OCI-LY1 (cell line): ENCODE measurements around the gene MRPL43.

ENCODE experiments used
- H2AFZ ChIP-seq: fragments of 200-600 bp; sonication (generic), shearing (Covaris generic); 2 replicates; pipeline ENCODE4 v1.6.0; 2014; ENCODE audit warnings: antibody characterized with exemption, mild to moderate bottlenecking, low read length
- H3F3A ChIP-seq: fragments of 200-600 bp; sonication (generic), shearing (Covaris generic); 2 replicates; pipeline ENCODE4 v1.6.0; 2014; ENCODE audit warnings: mild to moderate bottlenecking, antibody characterized with exemption, low read length, moderate library complexity; ENCODE audit not compliant: insufficient read depth
- H3K27ac ChIP-seq: fragments of 200-600 bp; sonication (generic); 2 replicates; pipeline ENCODE4 v1.5.1; 2014; ENCODE audit warnings: low read length, mixed run types, mild to moderate bottlenecking, low read depth; ENCODE audit not compliant: poor library complexity, severe bottlenecking
- H3K27me3 ChIP-seq: fragments of 200-600 bp; sonication (generic); 2 replicates; pipeline ENCODE4 v1.6.0; 2014; ENCODE audit warnings: antibody characterized with exemption, mild to moderate bottlenecking, low read length, moderate library complexity; ENCODE audit not compliant: insufficient read depth
- H3K36me3 ChIP-seq: fragments of 200-600 bp; sonication (generic); 2 replicates; pipeline ENCODE4 v1.6.1; 2014; ENCODE audit warnings: mild to moderate bottlenecking, antibody characterized with exemption, low read length, moderate library complexity, mixed read lengths; ENCODE audit not compliant: insufficient read depth
- H3K4me1 ChIP-seq: fragments of 200-600 bp; sonication (generic); 2 replicates; pipeline ENCODE4 v1.5.1; 2014; ENCODE audit warnings: mild to moderate bottlenecking, low read length, moderate library complexity; ENCODE audit not compliant: insufficient read depth, severe bottlenecking
- H3K4me2 ChIP-seq: fragments of 200-600 bp; sonication (generic), shearing (Covaris generic); 2 replicates; pipeline ENCODE4 v1.6.1; 2014; ENCODE audit warnings: low read length
- H3K4me3 ChIP-seq: fragments of 200-600 bp; sonication (generic); 2 replicates; pipeline ENCODE4 v1.5.1; 2014; ENCODE audit warnings: low read length, low read depth, mild to moderate bottlenecking, mixed read lengths; ENCODE audit not compliant: poor library complexity, severe bottlenecking
- H3K79me2 ChIP-seq: fragments of 200-600 bp; shearing (Covaris generic); 2 replicates; pipeline ENCODE4 v1.6.1; 2016; ENCODE audit warnings: mixed run types, low read length, mixed read lengths; ENCODE audit not compliant: insufficient read depth
- H3K9ac ChIP-seq: fragments of 200-600 bp; sonication (generic), shearing (Covaris generic); 2 replicates; pipeline ENCODE4 v1.6.1; 2014; ENCODE audit warnings: mild to moderate bottlenecking, low read length, mixed read lengths
- H3K9me2 ChIP-seq: fragments of 200-600 bp; sonication (generic), shearing (Covaris generic); 2 replicates; pipeline ENCODE4 v1.6.1; 2014; ENCODE audit warnings: low read depth, mild to moderate bottlenecking, low read length, mixed read lengths
- H3K9me3 ChIP-seq: fragments of 200-600 bp; shearing (Covaris generic); 2 replicates; pipeline ENCODE4 v1.6.1; 2014; ENCODE audit warnings: low read length, mixed read lengths
- H4K20me1 ChIP-seq: fragments of 200-600 bp; sonication (generic), shearing (Covaris generic); 2 replicates; pipeline ENCODE4 v1.6.0; 2016; ENCODE audit warnings: mild to moderate bottlenecking, low read length; ENCODE audit not compliant: insufficient read depth
- CTCF ChIP-seq: fragments of 200-600 bp; sonication (generic), shearing (Covaris generic); IDR thresholded peaks from 2 replicates; pipeline ENCODE4 v1.5.1; 2017; ENCODE audit warnings: mild to moderate bottlenecking, antibody characterized with exemption, low read length, moderate library complexity, mixed read lengths
- EZH2 ChIP-seq: fragments of 200-600 bp; sonication (generic), shearing (Covaris generic); IDR thresholded peaks from 2 replicates; pipeline ENCODE4 v1.8.0; 2017; ENCODE audit warnings: borderline replicate concordance, mixed run types, mild to moderate bottlenecking, antibody characterized with exemption, low read length, moderate library complexity, mixed read lengths

MRPL43 gene

GRCh38 chr10:100998183-100998990 is 11.1 kb upstream of the MRPL43 start:
- Histone ChIP-seq H3K27me3 (no peaks in the 10 kb centered on the region), H2AFZ (no peak overlapping the region), H3K4me3 (peak overlapping the region; percentile 92), H3F3A (no peaks in the 10 kb centered on the region; the same call in 1 of the 2 replicates), H3K9me3 (no peaks in the 10 kb centered on the region), H3K27ac (peak overlapping the region; percentile 97), H3K4me2 (peak overlapping the region; percentile 89), H3K9me2 (no peaks in the 10 kb centered on the region), H4K20me1 (no peaks in the 10 kb centered on the region), H3K79me2 (no peaks in the 10 kb centered on the region), H3K36me3 (peaks cover 13% of the 10 kb centered on the region; the same call in 1 of the 2 replicates), H3K4me1 (peaks cover 18% of the 10 kb centered on the region), H3K9ac (peak overlapping the region; percentile 88)
- TF ChIP-seq CTCF, result no peak
- no peak for TF ChIP-seq EZH2

- no peak for TF ChIP-seq EZH2
- peak; percentile 62 for TF ChIP-seq CTCF
- Histone ChIP-seq H3K9ac (peak overlapping the region; percentile 88), H4K20me1 (no peaks in the 10 kb centered on the region), H3K9me2 (no peaks in the 10 kb centered on the region), H3F3A (no peaks in the 10 kb centered on the region; the same call in 1 of the 2 replicates), H3K27me3 (no peaks in the 10 kb centered on the region), H2AFZ (no peak overlapping the region), H3K36me3 (peaks cover 17% of the 10 kb centered on the region; the same call in 1 of the 2 replicates), H3K9me3 (no peaks in the 10 kb centered on the region), H3K79me2 (no peaks in the 10 kb centered on the region), H3K27ac (peak overlapping the region; percentile 97), H3K4me3 (peak overlapping the region; percentile 92), H3K4me2 (peak overlapping the region; percentile 89), H3K4me1 (peaks cover 18% of the 10 kb centered on the region)
Measured at GRCh38 chr10:100997360-100998182, 10.3 kb upstream of the MRPL43 start.

- Histone ChIP-seq H3K79me2 (no peaks in the 10 kb centered on the region), H3K4me2 (peak overlapping the region; percentile 89), H3F3A (no peaks in the 10 kb centered on the region; the same call in 1 of the 2 replicates), H2AFZ (no peak overlapping the region), H4K20me1 (no peaks in the 10 kb centered on the region), H3K4me1 (peaks cover 18% of the 10 kb centered on the region), H3K9me2 (no peaks in the 10 kb centered on the region), H3K27me3 (no peaks in the 10 kb centered on the region), H3K27ac (peak overlapping the region; percentile 97), H3K9me3 (no peaks in the 10 kb centered on the region), H3K36me3 (peaks cover 17% of the 10 kb centered on the region; the same call in 1 of the 2 replicates), H3K9ac (peak overlapping the region; percentile 88), H3K4me3 (peak overlapping the region; percentile 92)
- no peak for TF ChIP-seq EZH2
- no peak for TF ChIP-seq CTCF
Measured at GRCh38 chr10:100996678-100997359, 9.5 kb upstream of the MRPL43 start.
